Hepatic stellate cell (primary cell): ENCODE measurements around the gene XPNPEP1.
"Not testable (repeated sequence)": the region's sequence is repeated elsewhere in the genome, so short reads cannot be mapped to it uniquely, and the experiment has no call there.

ENCODE experiments used
- DNase-seq: peaks from one replicate; pipeline ENCODE4 v3.0.0; 2011; ENCODE audit warnings: low spot score

The XPNPEP1 gene

GRCh38 chr10:109924087-109924486 is 776 bp upstream of the XPNPEP1 start:
- DNase-seq, result no peak

GRCh38 chr10:109922358-109922975 is 844 bp downstream of the XPNPEP1 start:
- no peak for DNase-seq

DNA sequence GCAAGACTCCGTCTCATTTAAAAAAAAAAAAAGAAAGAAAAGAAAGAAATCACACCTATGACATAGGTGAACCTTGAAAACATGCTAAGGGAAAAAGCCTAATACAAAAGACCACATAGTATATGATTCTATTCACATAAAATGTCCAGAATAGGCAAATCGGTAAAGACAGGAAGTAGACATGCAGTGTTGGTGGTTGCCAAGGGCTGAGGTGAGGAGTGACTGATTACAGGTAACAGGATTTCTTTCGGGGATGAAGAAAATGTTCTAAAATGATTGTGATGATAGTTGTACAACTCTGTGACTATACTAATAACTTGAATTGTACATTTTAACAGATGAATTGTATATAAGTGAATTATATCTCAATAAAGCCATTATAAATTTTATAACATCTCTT is 3.3 kb downstream of the XPNPEP1 start:
- no peak for DNase-seq

- no peak for DNase-seq
Measured at GRCh38 chr10:109919220-109919619, 4.1 kb downstream of the XPNPEP1 start.

- DNase-seq, result not testable (repeated sequence)
Measured at GRCh38 chr10:109918707-109919106, 4.6 kb downstream of the XPNPEP1 start.

- DNase-seq, result no peak
Measured at GRCh38 chr10:109915566-109915965, 7.7 kb downstream of the XPNPEP1 start.

DNA sequence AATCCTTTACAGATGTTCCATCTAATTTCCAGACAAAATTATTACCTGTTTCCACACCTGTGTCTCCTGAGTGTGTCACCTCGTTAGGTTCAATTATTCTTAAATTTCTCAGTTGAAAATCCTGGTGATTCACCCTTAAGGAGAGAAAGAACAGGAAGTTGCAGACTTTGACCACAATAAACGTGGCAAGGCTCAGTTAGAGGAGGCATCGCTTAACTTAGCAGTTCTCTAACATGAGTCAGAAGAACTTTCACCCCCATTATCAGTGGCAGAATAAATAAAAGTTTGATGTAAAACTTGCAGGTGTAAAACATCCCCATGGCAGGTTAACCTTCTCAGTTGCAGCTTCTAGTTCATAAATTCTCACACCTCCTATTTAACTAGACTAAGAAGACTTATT is 8.3 kb downstream of the XPNPEP1 start:
- DNase-seq, result peak; percentile 76

GRCh38 chr10:109913306-109913892 is 9.9 kb downstream of the XPNPEP1 start:
- no peak for DNase-seq

DNA sequence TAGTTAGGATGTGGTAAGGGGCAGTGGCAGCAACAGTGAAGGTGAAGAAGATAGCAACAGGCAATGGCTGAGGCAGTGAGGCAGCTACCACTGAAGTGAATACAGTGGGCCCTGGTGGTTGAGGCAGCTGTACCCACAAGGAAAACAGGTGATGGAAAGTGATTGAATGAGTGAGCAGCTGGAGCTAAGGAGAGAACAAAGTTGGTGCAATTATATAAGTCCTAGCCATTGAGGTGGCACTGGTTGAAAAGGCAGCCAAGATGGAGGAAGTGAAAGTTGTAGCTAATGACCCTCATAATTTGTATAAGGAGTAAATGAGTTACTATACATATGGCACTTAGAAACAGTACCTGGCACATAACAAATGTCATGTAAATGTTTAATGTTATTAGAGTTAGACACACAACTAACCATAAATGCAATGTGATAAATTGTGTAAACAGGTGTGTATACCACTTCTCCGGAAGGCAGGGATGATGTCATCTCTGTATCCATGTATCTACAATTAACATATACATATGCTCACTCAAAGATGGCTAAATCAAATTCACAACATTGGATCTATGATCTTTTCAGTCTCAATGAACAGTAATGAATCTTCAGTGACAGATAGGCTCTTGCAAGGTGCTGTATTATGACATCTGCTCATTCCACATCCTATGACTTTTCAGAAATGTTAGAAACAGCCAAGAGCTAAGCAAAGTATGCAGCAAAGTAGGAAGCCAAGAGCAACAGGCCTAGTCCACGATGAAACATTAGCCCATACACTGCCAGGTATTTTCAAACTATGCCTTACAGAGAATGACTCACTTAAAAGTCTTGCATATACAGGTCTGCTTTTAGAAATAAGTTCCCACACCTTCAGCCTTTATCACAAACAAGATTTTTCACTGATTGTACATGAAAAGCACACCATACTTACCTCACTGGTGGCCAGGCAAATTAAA is 10.7 kb downstream of the XPNPEP1 start:
- no peak for DNase-seq

GRCh38 chr10:109911903-109912302 is 11.4 kb downstream of the XPNPEP1 start:
- no peak for DNase-seq

GRCh38 chr10:109906316-109906715 is 17.0 kb downstream of the XPNPEP1 start:
- no peak for DNase-seq

DNA sequence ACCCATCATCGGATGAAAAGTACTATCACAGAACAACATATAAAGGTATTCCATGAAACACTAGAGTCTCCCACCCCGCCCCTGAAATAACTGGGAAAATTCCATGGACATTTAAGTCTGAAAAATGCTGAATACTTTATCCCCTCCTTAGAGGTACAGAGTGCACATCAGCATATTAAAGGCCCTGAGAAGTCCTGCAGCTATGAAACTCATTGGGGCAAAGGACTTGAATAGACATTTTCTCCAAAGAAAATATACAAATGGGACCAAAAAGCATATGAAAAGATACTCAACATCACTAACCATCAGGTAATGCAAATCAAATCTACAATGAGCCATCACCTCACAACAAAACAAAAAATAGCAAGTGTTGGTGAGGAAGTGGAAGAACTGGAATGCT is 18.9 kb downstream of the XPNPEP1 start:
- no peak for DNase-seq

DNA sequence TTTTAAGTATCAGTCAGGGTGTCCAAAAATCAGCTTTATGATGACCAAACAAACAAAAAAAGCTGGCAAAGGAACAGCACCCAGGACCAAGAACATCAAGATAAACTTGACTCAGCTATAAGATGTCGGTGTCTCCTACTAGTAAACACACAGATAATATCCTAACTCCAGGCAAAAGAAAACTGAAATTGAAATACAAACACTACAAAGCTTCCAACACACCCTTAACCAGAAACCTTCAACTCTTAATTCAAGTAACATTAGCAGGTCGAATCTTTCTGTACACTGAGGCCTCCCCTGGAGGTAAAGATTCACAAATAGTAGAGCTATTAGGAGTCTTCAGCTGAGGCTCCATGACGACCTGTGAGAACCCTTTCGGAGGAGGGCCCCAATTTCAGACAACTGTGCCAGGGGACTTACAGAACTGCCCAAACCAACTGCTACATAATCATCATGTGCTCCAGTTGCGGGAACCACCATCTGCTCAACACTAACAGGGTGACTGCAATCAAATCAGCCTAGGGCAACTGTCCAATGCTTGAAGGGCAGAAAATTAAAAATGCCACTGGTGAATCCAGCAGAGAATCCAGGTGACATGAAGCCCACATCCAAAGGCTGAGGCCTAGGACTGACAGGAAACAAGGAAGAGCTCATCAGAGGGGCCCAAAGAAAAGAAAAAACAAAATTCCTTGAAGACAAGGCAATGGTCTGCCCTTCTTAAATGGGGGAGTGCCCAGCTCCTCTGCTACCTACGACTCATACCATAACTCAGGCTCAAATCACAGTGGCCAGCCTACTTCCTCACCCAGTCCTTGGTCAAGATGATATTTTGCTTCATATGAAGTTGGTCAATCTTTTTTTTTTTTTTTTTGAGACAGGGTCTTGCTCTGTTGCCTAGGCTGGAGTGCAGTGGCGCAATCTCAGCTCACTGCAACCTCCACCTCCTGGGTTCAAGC is 20.0 kb downstream of the XPNPEP1 start:
- no peak for DNase-seq

DNA sequence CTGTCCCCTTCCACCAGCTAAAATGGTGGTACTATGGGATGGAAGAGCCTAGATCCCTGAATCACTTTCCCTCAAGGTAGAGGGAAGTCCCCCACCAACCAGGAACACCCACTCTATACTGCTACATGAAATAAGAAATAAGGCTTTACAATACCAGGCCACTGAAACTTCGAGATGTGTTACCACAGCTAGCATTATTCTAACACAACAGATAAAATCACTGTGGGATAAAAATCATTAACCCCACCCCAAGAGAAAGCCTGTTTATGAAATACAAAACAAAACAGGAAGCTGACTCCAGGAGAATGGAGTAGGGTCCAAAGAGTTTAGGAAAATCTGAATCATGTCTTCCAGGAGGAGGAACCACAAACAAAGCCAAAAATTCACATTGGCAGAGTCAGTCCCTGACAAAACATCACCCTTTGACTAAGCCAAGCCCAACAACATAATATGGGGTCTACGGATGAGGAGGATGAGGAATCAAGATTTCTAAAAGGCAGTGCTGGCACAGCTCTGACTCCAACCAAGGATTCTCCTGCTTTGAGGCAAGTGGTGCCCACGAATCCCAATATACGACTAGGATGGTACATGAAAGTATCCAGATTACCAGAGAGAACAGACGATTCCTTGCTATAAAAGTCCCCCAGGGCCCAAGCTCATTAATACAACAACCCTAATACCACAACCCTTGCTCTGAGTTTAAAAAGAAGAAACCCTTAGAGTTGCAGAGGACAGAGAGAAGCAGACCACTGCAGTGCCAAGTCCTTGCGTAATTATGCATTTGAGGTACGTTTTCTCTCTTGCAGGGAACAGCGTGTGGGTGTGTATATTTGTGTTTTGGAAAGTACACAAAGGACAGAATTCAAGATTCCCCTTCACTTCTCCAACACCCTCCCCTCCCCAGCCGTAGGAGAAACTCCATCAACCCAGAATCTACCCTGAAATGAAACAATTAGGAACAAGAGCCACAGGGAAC is 23.7 kb downstream of the XPNPEP1 start:
- DNase-seq, result no peak

GRCh38 chr10:109898666-109899355 is 24.5 kb downstream of the XPNPEP1 start:
- peak; percentile 56 for DNase-seq

DNA sequence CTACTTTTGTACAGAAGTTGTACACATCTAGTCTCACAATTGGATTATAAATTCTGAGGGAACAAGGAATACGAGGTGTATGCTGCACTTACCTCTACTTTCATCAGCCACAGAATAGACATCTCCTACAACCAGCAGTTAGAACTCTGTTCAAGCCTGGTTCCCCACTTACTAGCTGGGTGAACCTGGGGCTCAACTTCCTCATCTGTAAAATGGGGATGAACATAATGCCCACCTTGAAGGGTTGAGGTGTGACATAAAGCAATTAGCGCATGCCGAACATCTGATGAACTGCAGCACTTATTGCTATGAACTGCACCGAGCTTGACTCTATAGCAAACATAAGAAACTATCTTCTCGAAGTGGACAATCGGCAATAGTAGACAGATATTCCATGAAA is 25.3 kb downstream of the XPNPEP1 start:
- DNase-seq, result no peak

DNA sequence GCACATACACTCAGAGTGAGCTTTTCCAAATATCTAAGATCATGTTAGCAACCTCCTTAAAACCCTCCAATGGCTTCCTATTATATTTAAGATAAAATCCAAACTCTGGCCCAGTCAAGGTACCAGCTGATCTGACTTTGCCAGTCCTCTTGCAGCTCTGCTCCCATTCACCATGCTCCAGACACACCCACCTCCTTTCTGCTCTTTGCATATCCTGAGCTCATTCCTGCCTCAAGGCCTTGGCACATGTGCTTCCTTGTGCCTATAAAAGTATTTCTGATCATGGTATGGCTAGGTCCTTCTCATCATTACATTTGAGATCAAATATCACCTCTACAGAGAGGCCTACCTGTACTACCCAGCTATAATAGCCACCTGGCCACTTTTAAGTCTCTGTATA is 27.5 kb downstream of the XPNPEP1 start:
- no peak for DNase-seq

DNA sequence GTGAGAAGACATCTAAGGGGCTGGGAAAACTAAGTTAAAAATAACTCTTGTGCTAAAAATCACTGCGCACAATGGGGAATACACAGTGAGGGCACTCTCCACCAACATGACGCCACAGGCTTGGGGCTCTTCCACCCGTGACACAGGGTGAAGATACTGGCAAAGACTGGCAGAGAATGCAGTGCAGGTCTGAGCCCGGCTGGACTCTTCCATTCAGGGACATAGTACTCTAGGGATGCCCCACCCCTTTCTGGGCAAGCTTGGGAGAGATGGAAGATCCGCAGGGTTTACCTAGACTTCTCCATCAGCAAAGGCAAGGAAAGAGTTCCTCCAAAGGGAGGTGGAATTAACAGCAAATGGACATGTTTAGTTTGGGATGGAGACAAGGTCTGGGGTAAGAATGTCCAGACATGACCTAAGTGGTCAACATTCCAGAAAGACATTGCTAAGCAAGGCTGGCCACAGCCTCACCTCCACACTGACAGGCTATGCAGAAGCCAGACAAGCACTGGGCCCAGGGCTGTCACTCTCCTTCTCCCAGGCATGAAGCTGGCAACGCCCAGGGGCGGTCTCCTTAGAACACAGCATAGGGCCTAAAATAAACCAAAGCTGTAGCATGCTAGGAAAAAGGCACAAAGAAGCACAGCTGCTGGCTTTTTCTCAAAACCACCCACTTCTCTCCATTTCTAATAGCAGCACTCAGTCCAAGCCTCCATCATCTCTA is 28.1 kb downstream of the XPNPEP1 start:
- peak; percentile 60 for DNase-seq

GRCh38 chr10:109894516-109894915 is 28.8 kb downstream of the XPNPEP1 start:
- no peak for DNase-seq
